Neuronal stem cell (in vitro differentiated cells): ENCODE results near the gene TCAIM.

ENCODE experiments used
- DNase-seq: peaks from one replicate; pipeline ENCODE4 v3.0.0-alpha.2; 2013; ENCODE audit warnings: low spot score
- H2AFZ ChIP-seq: one replicate; pipeline ENCODE4 v1.6.1; 2013; ENCODE audit warnings: mild to moderate bottlenecking, low read length, inconsistent platforms
- H2AK5ac ChIP-seq: 2 replicates; pipeline ENCODE4 v1.6.1; 2013; ENCODE audit warnings: low read depth, mild to moderate bottlenecking, inconsistent platforms, low read length, moderate library complexity, mixed read lengths
- H2BK120ac ChIP-seq: 2 replicates; pipeline ENCODE4 v1.6.1; 2013; ENCODE audit warnings: low read depth, mild to moderate bottlenecking, inconsistent platforms, low read length, moderate library complexity, mixed read lengths
- H2BK12ac ChIP-seq: one replicate; pipeline ENCODE4 v1.6.1; 2013; ENCODE audit warnings: low read length, inconsistent platforms
- H2BK15ac ChIP-seq: 2 replicates; pipeline ENCODE4 v1.6.1; 2013; ENCODE audit warnings: mild to moderate bottlenecking, low read length, inconsistent platforms, mixed read lengths
- H2BK5ac ChIP-seq: one replicate; pipeline ENCODE4 v1.6.1; 2013; ENCODE audit warnings: inconsistent platforms, mild to moderate bottlenecking, low read length, moderate library complexity
- H3K14ac ChIP-seq: one replicate; pipeline ENCODE4 v1.6.1; 2013; ENCODE audit warnings: low read length, inconsistent platforms
- H3K18ac ChIP-seq: 2 replicates; pipeline ENCODE4 v1.6.1; 2013; ENCODE audit warnings: low read length, inconsistent platforms
- H3K23ac ChIP-seq: 2 replicates; pipeline ENCODE4 v1.6.1; 2013; ENCODE audit warnings: low read depth, mild to moderate bottlenecking, mixed read lengths, low read length, inconsistent platforms; ENCODE audit not compliant: poor library complexity
- H3K27ac ChIP-seq: replicated peaks from 3 replicates; pipeline ENCODE4 v1.5.1; 2013; ENCODE audit warnings: low read length, inconsistent platforms
- H3K27me3 ChIP-seq, 3 experiments: 2 replicates each; pipeline ENCODE4 v1.6.1; 2013; ENCODE audit warnings: low read length in 3 of 3, mild to moderate bottlenecking in 2 of 3, inconsistent platforms in 1 of 3, low read depth in 1 of 3, mixed read lengths in 1 of 3, moderate library complexity in 1 of 3; ENCODE audit not compliant: control insufficient read depth in 3 of 3, insufficient read depth in 3 of 3
- H3K36me3 ChIP-seq, 2 donors: replicated peaks in 1 of 2; 2 replicates each; pipeline ENCODE4 v1.6.1; 2013; ENCODE audit warnings: low read length in 2 of 2; ENCODE audit not compliant: control insufficient read depth in 2 of 2, insufficient read depth in 2 of 2
- H3K4ac ChIP-seq: 2 replicates; pipeline ENCODE4 v1.6.1; 2013; ENCODE audit warnings: inconsistent platforms, mild to moderate bottlenecking, low read length, moderate library complexity
- H3K4me1 ChIP-seq, 2 donors: 1 replicate in 1 of 2; 2 replicates in 1 of 2; pipeline ENCODE4 v1.6.1; 2013; ENCODE audit warnings: low read length in 2 of 2, low read depth in 1 of 2; ENCODE audit not compliant: control insufficient read depth in 2 of 2, insufficient read depth in 1 of 2
- H3K4me2 ChIP-seq: one replicate; pipeline ENCODE4 v1.6.1; 2013; ENCODE audit warnings: mild to moderate bottlenecking, low read length, inconsistent platforms; ENCODE audit not compliant: insufficient read depth, poor library complexity, severe bottlenecking
- H3K4me3 ChIP-seq, 2 donors: 2 replicates each; pipeline ENCODE4 v1.5.1; 2013; ENCODE audit warnings: low read length in 2 of 2, mild to moderate bottlenecking in 2 of 2, inconsistent platforms in 1 of 2, moderate library complexity in 1 of 2
- H3K79me1 ChIP-seq: one replicate; pipeline ENCODE4 v1.6.1; 2013; ENCODE audit warnings: low read depth, mild to moderate bottlenecking, inconsistent platforms, low read length, moderate library complexity
- H3K9ac ChIP-seq: one replicate; pipeline ENCODE4 v1.6.1; 2013; ENCODE audit warnings: mild to moderate bottlenecking, low read depth, low read length, inconsistent platforms; ENCODE audit not compliant: poor library complexity
- H3K9me3 ChIP-seq, 2 donors: replicated peaks in 1 of 2; 2 replicates each; pipeline versions ENCODE3 to v1.6.1; 2013; ENCODE audit warnings: low read length in 2 of 2, mild to moderate bottlenecking in 2 of 2, inconsistent platforms in 1 of 2, low read depth in 1 of 2, mixed read lengths in 1 of 2, moderate library complexity in 1 of 2; ENCODE audit not compliant: control insufficient read depth in 2 of 2, insufficient read depth in 1 of 2
- H4K8ac ChIP-seq: one replicate; pipeline ENCODE4 v1.6.1; 2013; ENCODE audit warnings: low read depth, mild to moderate bottlenecking, inconsistent platforms, low read length, moderate library complexity
- H4K91ac ChIP-seq: one replicate; pipeline ENCODE4 v1.6.1; 2013; ENCODE audit warnings: low read length, low read depth, mild to moderate bottlenecking, inconsistent platforms; ENCODE audit not compliant: poor library complexity
- WGBS, 2 donors: extraction: QIAGEN DNeasy Blood & Tissue Kit; methylation state at CpG; one replicate each; pipeline ENCODE4 v1.1.7; 2013; ENCODE audit warnings: missing lambda C conversion rate in 2 of 2, mixed read lengths in 1 of 2; ENCODE audit not compliant: insufficient read length in 2 of 2, insufficient replicate concordance in 1 of 2; ENCODE audit errors: extremely low coverage in 2 of 2; 5-methylcytosine and 5-hydroxymethylcytosine counted together

TCAIM gene

DNA sequence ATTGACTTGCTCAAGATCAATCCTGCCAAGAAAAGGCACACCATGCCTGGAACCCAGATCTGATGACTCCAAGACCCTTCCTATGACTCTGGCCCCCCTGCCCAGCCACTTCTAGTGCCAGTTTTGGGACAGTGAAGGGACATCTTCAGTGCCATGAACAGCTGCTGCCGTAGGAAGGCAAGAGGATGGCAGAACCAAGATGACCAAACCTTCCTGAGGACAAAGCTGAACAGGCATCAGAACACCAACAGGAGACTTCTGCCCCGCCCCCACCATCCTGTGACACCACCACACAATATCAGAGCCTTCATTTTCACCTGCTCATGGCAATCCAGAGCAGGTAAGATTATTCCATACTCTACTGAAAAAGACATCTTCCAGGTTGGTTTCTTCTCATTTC, 105.9 kb downstream of the TCAIM start:
- peaks cover 14 to 30% of the 10 kb centered on the region in 2 donors for H3K9me3 ChIP-seq
- H2AK5ac ChIP-seq = no peak overlapping the region
- H3K4ac ChIP-seq = no peak overlapping the region
- no peak overlapping the region for H2BK12ac ChIP-seq
- H3K36me3 ChIP-seq = peaks cover 59 to 93% of the 10 kb centered on the region in 2 donors
- H3K18ac ChIP-seq = no peak overlapping the region
- H3K27ac ChIP-seq = no peak overlapping the region
- no peak overlapping the region for H2AFZ ChIP-seq
- no peak overlapping the region for H2BK120ac ChIP-seq
- no peak overlapping the region for H3K23ac ChIP-seq
- H4K91ac ChIP-seq = no peak overlapping the region
- H2BK5ac ChIP-seq = no peak overlapping the region
- no peak for DNase-seq
- H3K4me3 ChIP-seq = no peak overlapping the region
- H3K27me3 ChIP-seq = no peaks in the 10 kb centered on the region
- no peak overlapping the region for H3K4me2 ChIP-seq
- no peaks in the 10 kb centered on the region for H3K4me1 ChIP-seq
- H4K8ac ChIP-seq = no peak overlapping the region
- no peaks in the 10 kb centered on the region for H3K79me1 ChIP-seq
- no CpG with 5 or more reads among the region's 2 CpGs for WGBS, 2 donors
- H3K9ac ChIP-seq = no peak overlapping the region
- no peak overlapping the region for H2BK15ac ChIP-seq
- no peak overlapping the region for H3K14ac ChIP-seq

DNA sequence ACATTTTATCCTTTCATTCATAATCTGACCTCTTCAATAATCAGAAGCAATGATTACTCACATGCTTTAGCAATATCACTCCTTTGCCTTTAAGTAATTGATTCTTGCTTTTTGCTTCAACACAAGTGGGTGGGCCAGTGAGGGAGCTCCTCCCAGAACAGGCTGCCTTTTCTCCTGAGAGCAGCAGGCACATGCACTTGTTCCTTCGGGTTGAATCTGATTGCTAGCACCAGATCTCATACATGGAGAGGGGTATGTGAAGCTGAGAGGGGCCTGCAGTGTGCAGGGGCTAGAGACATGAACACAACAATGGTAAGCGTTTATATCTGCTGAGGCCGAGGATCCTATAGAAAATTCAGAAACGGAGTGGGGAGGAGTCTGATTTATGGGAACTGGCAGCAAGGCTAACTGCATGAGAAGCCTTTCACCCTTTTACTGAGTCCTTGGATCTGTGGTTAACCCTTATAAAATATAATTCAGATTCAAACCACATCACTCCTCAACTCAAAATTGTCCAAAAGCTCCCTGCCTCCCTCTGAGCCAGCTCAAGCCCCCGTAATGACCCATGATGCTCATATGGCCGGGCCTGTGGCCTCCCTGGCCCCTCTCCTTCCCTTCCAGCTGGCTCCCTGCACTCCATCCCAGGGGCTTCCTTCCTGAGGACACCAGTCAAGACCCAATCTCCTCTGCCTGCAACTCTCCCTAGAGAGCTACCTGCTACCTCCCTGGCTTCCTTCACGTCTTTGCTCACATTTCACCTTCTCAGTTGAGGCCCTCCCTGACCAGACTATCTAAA, 106.5 kb downstream of the TCAIM start:
- H2BK5ac ChIP-seq = no peak overlapping the region
- peaks cover 60 to 93% of the 10 kb centered on the region in 2 donors for H3K36me3 ChIP-seq
- no peaks in the 10 kb centered on the region for H3K79me1 ChIP-seq
- no peak overlapping the region for H4K8ac ChIP-seq
- H2AFZ ChIP-seq = no peak overlapping the region
- no peak overlapping the region for H2BK12ac ChIP-seq
- H2BK15ac ChIP-seq = no peak overlapping the region
- no peak overlapping the region for H2AK5ac ChIP-seq
- no peak overlapping the region for H4K91ac ChIP-seq
- no peak overlapping the region for H3K23ac ChIP-seq
- no peak overlapping the region for H3K4me2 ChIP-seq
- no peak overlapping the region for H3K18ac ChIP-seq
- WGBS, 2 donors = no CpG with 5 or more reads among the region's 7 CpGs
- no peak overlapping the region for H3K27ac ChIP-seq
- H3K9ac ChIP-seq = peak overlapping the region; percentile 47
- H3K4me1 ChIP-seq = no peaks in the 10 kb centered on the region
- no peak overlapping the region for H3K4me3 ChIP-seq
- no peaks in the 10 kb centered on the region for H3K27me3 ChIP-seq
- H3K9me3 ChIP-seq = peaks cover 16 to 34% of the 10 kb centered on the region in 2 donors
- H3K14ac ChIP-seq = no peak overlapping the region
- H3K4ac ChIP-seq = no peak overlapping the region
- no peak overlapping the region for H2BK120ac ChIP-seq
- DNase-seq = no peak

DNA sequence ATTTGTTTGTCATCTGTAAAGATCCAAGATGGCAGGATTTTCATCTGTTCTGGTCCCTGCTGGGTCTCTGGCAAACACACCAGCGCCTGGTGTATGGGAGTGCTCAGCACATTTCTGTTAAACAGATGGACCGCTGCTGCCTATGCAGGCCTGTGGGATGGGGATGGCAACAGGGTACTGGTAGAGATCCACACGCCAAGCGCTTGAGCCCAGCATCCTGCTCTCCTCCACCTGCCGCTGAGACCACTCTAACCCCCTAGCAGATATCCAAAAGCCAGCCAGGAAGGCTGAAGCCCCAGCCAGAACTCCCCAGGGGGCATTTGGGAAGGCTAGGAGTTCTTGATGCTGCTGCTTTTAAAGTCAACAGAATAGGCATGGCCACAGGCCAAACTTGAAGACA, 107.2 kb downstream of the TCAIM start:
- Histone ChIP-seq H3K18ac (no peak overlapping the region), H3K27me3 (no peaks in the 10 kb centered on the region), H3K4me1 (no peaks in the 10 kb centered on the region), H4K91ac (no peak overlapping the region), H3K23ac (no peak overlapping the region), H3K9ac (no peak overlapping the region), H2AK5ac (no peak overlapping the region), H3K9me3 (peaks cover 16 to 41% of the 10 kb centered on the region in 2 donors), H2AFZ (no peak overlapping the region), H3K36me3 (peaks cover 67 to 95% of the 10 kb centered on the region in 2 donors), H2BK15ac (no peak overlapping the region), H2BK12ac (no peak overlapping the region), H3K4me2 (no peak overlapping the region), H3K79me1 (no peaks in the 10 kb centered on the region), H4K8ac (no peak overlapping the region), H2BK5ac (no peak overlapping the region), H3K27ac (no peak overlapping the region), H3K14ac (no peak overlapping the region), H2BK120ac (no peak overlapping the region), H3K4me3 (no peak overlapping the region), H3K4ac (no peak overlapping the region)
- WGBS, 2 donors = no CpG with 5 or more reads among the region's 5 CpGs
- DNase-seq = no peak

DNA sequence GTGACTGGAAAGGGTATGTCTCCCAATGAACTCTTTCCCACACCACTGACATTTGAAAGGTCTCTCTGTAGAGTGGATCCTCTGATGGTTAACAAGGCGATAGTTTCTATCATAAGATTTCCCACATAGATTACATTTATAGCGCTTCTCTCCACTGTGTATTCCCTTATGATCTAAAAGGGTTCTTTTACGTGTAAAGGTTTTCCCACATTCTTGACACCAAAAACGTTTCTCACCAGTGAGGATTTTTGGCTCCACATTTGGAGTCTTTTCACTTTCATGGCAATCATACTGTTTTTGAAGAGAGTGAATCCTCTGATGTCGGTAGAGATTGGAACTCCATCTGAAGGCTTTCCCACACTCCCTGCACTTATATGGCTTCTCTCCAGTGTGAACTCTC, 108.4 kb downstream of the TCAIM start:
- Histone ChIP-seq H3K9ac (no peak overlapping the region), H3K4ac (no peak overlapping the region), H2BK120ac (no peak overlapping the region), H2BK12ac (no peak overlapping the region), H3K4me2 (no peak overlapping the region), H3K27ac (no peak overlapping the region), H3K23ac (no peak overlapping the region), H4K8ac (no peak overlapping the region), H2BK15ac (no peak overlapping the region), H3K27me3 (no peaks in the 10 kb centered on the region), H2BK5ac (no peak overlapping the region), H3K9me3 (peaks cover 16 to 41% of the 10 kb centered on the region in 2 donors), H3K14ac (no peak overlapping the region), H3K18ac (no peak overlapping the region), H3K4me1 (no peaks in the 10 kb centered on the region), H3K4me3 (no peak overlapping the region), H3K36me3 (peaks cover 76 to 96% of the 10 kb centered on the region in 2 donors), H3K79me1 (no peaks in the 10 kb centered on the region), H2AK5ac (no peak overlapping the region), H2AFZ (no peak overlapping the region), H4K91ac (no peak overlapping the region)
- no peak for DNase-seq
- WGBS, 2 donors = no CpG with 5 or more reads among the region's 5 CpGs
